Kidney epithelial cell (primary cell): ENCODE results near the gene KRTAP10-9. TPM values are rescaled to one million over a fixed set of nuclear protein-coding genes. Genes with fewer than 3 reads are reported as not detected.
"Not testable (repeated sequence)": the region's sequence is repeated elsewhere in the genome, so short reads cannot be mapped to it uniquely, and the experiment has no call there.

Source experiments
- DNase-seq: peaks from one replicate; pipeline ENCODE4 v3.0.0-alpha.2; 2010; ENCODE audit warnings: low read depth
- H3K27me3 ChIP-seq: 2 replicates; pipeline ENCODE4 v1.6.0; 2011; ENCODE audit warnings: low read length; ENCODE audit not compliant: control insufficient read depth, insufficient read depth
- H3K36me3 ChIP-seq: 2 replicates; pipeline ENCODE4 v1.5.1; 2011; ENCODE audit warnings: low read length; ENCODE audit not compliant: control insufficient read depth, insufficient read depth
- H3K4me3 ChIP-seq: 2 replicates; pipeline ENCODE4 v1.5.1; 2011; ENCODE audit warnings: low read depth, mild to moderate bottlenecking, control low read depth, low read length
- CTCF ChIP-seq: IDR thresholded peaks from 2 replicates; pipeline ENCODE4 v1.5.1; 2011; ENCODE audit warnings: mild to moderate bottlenecking, moderate library complexity, low read length, control low read depth, inconsistent platforms; ENCODE audit not compliant: insufficient read depth, poor library complexity, severe bottlenecking
- total RNA-seq: library from RNA; depleted of rRNA; stranded (reverse); fragments of >200 nt; gene quantifications from 2 replicates; pipeline ENCODE4 v1.2.3, GENCODE V29; 2015

Gene KRTAP10-9
- total RNA-seq, 1 donor from 2014 or later: not detected

GRCh38 chr21:44628707-44629391 is 2.0 kb downstream of the KRTAP10-9 start:
- Histone ChIP-seq H3K4me3 (no peak overlapping the region), H3K27me3 (no peaks in the 10 kb centered on the region), H3K36me3 (no peaks in the 10 kb centered on the region)
- DNase-seq: no peak
- TF ChIP-seq CTCF: no peak

- Histone ChIP-seq H3K27me3 (no peaks in the 10 kb centered on the region), H3K36me3 (no peaks in the 10 kb centered on the region), H3K4me3 (no peak overlapping the region)
- no peak for TF ChIP-seq CTCF
- no peak for DNase-seq
These were observed 3.5 kb downstream of the KRTAP10-9 start for GRCh38 chr21:44630440-44630839.

DNA sequence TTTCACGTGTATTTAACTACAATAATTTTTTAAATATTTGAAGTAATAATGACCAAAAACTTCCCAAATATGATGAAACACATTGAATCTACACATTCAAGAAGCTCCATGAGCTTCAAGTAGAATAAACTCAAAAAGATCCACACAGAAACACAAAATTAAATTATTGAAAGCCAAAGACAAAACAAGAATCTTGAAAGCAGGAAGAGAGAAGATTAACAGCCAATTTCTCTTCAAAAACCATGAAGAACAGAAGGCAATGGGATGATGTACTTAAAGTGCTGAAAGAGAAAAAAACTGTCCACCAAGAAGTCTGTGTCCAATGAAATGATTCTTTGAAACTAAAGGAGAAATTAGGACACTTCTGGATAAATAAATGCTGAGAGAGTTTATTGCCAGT is 5.2 kb downstream of the KRTAP10-9 start:
- H3K36me3 ChIP-seq: no peaks in the 10 kb centered on the region
- no peak overlapping the region for H3K4me3 ChIP-seq
- H3K27me3 ChIP-seq: peaks cover 3% of the 10 kb centered on the region
- DNase-seq: no peak
- no peak for TF ChIP-seq CTCF

- no peak for DNase-seq
- no peaks in the 10 kb centered on the region for H3K36me3 ChIP-seq
- TF ChIP-seq CTCF: no peak
- no peak overlapping the region for H3K4me3 ChIP-seq
- H3K27me3 ChIP-seq: peaks cover 3% of the 10 kb centered on the region
These were observed 9.5 kb downstream of the KRTAP10-9 start for GRCh38 chr21:44636209-44637017.

GRCh38 chr21:44637018-44637850 is 10.3 kb downstream of the KRTAP10-9 start, which contains the start of gene KRTAP10-10:
TSS of gene KRTAP10-10 (plus strand) at chr21:44637356. CDS start at chr21:44637418, 62 bp downstream.
- peaks cover 3% of the 10 kb centered on the region for H3K27me3 ChIP-seq
- no peak for TF ChIP-seq CTCF
- no peak for DNase-seq

GRCh38 chr21:44637851-44638348 is 11.0 kb downstream of the KRTAP10-9 start:
- H3K36me3 ChIP-seq, DNase-seq, H3K4me3 ChIP-seq, H3K27me3 ChIP-seq: not testable (repeated sequence)

More at GRCh38 chr21:44637018-44637850, 10.3 kb downstream of the KRTAP10-9 start, which contains the start of gene KRTAP10-10:
- no peak within 1 kb of the TSS for H3K4me3 ChIP-seq
- H3K36me3 ChIP-seq: no peaks in the 10 kb centered on the region

GRCh38 chr21:44638506-44639330 is 11.8 kb downstream of the KRTAP10-9 start:
- not testable (repeated sequence) for H3K4me3 ChIP-seq, H3K27me3 ChIP-seq, H3K36me3 ChIP-seq, DNase-seq
